Tibial nerve (tissue), 4 donors: Measurements from ENCODE around the gene SFMBT2. TPM values are rescaled to one million over a fixed set of nuclear protein-coding genes. Genes with fewer than 3 reads are reported as not detected.

Experiments
- DNase-seq, 2 donors: peaks; one replicate each; pipeline ENCODE4 v3.0.0-alpha.2; 2019; ENCODE audit warnings: low spot score in 2 of 2
- H3K27ac ChIP-seq, 4 donors: fragments of 200-600 bp; sonication (generic) in 3 of 4; one replicate each; pipeline ENCODE4 v1.5.1; 2017 to 2019; ENCODE audit warnings: mild to moderate bottlenecking in 1 of 4
- H3K27me3 ChIP-seq, 2 donors: fragments of 200-600 bp; sonication (generic) in 1 of 2; one replicate each; pipeline versions ENCODE4 v1.5.1 to v1.6.0; 2017 to 2019
- H3K36me3 ChIP-seq, 3 donors: fragments of 200-600 bp; sonication (generic); one replicate each; pipeline ENCODE4 v1.5.1; 2018 to 2019
- H3K4me1 ChIP-seq, 4 donors: fragments of 200-600 bp; sonication (generic) in 3 of 4; one replicate each; pipeline ENCODE4 v1.5.1; 2017 to 2019
- H3K4me3 ChIP-seq, 4 donors: fragments of 200-600 bp; sonication (generic) in 3 of 4; one replicate each; pipeline ENCODE4 v1.5.1; 2017 to 2019; ENCODE audit warnings: mild to moderate bottlenecking in 1 of 4, moderate library complexity in 1 of 4
- H3K9me3 ChIP-seq, 4 donors: fragments of 200-600 bp; sonication (generic) in 3 of 4; one replicate each; pipeline ENCODE4 v1.5.1; 2017 to 2019
- EP300 ChIP-seq, 2 donors: sonication (generic); formaldehyde crosslinking; IDR thresholded peaks; one replicate each; pipeline ENCODE4 v1.6.1; 2017; ENCODE audit warnings: antibody characterized with exemption in 2 of 2, mild to moderate bottlenecking in 1 of 2
- POLR2A ChIP-seq, 2 donors: fragments of 450-650 bp; IDR thresholded peaks; one replicate each; pipeline ENCODE4 v1.6.1; 2017; ENCODE audit warnings: antibody characterized with exemption in 2 of 2, mild to moderate bottlenecking in 2 of 2, moderate library complexity in 2 of 2
- WGBS, 2 donors: methylation state at CpG; one replicate each; pipeline ENCODE4 v1.1.5; 2018; 5-methylcytosine and 5-hydroxymethylcytosine counted together
- total RNA-seq, 4 donors: library from RNA; depleted of rRNA; stranded (reverse); fragments of >200 nt; gene quantifications; one replicate each; pipeline ENCODE4 v1.1.0, GENCODE V29; 2016
- TF ChIP-seq, protein P1 (sequence below), 5 experiments: fragments of 200-600 bp in 3 of 5; fragments of 450-650 bp in 2 of 5; sonication (generic) in 3 of 5; IDR thresholded peaks; one replicate each; pipeline ENCODE4 v1.5.1; 2016 to 2019; ENCODE audit warnings: antibody characterized with exemption in 5 of 5, mild to moderate bottlenecking in 3 of 5, moderate library complexity in 2 of 5

Gene SFMBT2
- total RNA-seq, 4 donors from 2014 or later: 10.2 to 24.0 (median 15.4) TPM

DNA sequence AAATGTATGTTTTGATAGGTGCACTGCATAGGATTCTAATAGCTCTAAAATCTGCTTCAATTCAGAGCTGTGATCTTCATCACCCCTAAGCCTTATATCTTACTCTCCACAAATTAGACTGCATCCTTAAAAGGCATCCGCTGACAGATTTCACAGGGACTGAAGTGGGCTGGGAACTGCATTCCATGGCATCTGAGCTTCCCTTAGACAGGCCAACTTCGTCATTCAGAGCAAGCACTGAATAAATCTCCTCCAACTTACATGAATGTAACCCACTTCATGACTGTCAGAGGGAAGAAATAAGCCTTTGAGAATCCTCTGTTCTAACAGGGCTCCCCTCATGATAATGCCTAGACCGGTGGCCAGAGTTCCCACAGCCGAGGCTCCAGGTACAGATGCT lies 71.3 kb downstream of the SFMBT2 start:
- TF ChIP-seq POLR2A (IDR thresholded peaks at IDR 0.05) (no peak), EP300 (IDR thresholded peaks at IDR 0.05) (no peak)
- TF ChIP-seq, protein P1, sequence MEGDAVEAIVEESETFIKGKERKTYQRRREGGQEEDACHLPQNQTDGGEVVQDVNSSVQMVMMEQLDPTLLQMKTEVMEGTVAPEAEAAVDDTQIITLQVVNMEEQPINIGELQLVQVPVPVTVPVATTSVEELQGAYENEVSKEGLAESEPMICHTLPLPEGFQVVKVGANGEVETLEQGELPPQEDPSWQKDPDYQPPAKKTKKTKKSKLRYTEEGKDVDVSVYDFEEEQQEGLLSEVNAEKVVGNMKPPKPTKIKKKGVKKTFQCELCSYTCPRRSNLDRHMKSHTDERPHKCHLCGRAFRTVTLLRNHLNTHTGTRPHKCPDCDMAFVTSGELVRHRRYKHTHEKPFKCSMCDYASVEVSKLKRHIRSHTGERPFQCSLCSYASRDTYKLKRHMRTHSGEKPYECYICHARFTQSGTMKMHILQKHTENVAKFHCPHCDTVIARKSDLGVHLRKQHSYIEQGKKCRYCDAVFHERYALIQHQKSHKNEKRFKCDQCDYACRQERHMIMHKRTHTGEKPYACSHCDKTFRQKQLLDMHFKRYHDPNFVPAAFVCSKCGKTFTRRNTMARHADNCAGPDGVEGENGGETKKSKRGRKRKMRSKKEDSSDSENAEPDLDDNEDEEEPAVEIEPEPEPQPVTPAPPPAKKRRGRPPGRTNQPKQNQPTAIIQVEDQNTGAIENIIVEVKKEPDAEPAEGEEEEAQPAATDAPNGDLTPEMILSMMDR (IDR thresholded peaks at IDR 0.05): no peak
- H3K27ac ChIP-seq: no peak overlapping the region
- H3K9me3 ChIP-seq: no peaks in the 10 kb centered on the region
- WGBS, 2 donors: 43 to 45% methylated on average over 4 of the region's 4 CpGs
- no peaks in the 10 kb centered on the region for H3K27me3 ChIP-seq
- peaks cover 0 to 9% (median 0%) of the 10 kb centered on the region in 4 donors for H3K4me1 ChIP-seq
- peaks cover 0 to 7% (median 0%) of the 10 kb centered on the region in 3 donors for H3K36me3 ChIP-seq
- no peak overlapping the region for H3K4me3 ChIP-seq
- DNase-seq: no peak

DNA sequence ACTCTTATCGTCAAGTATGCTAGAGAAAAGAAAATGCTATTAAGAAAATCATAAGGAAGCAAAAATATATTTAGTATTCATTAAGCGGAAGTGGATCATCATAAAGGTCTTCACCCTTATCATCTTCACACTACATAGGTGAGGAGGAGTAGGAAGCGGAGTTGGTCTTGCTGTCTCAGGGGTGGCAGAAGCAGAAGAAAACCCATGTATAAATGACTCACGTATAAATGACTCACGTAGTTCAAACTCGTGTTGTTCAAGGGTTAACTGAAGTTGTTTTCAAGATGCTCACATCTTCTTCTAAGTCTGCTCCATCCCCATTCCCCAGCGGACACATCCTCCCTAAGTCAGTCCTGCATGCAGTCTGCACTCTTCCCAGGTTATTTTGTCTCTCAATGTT lies 72.4 kb downstream of the SFMBT2 start:
- no peak overlapping the region for H3K4me3 ChIP-seq
- H3K36me3 ChIP-seq: peaks cover 0 to 7% (median 0%) of the 10 kb centered on the region in 3 donors
- H3K9me3 ChIP-seq: no peaks in the 10 kb centered on the region
- no peaks in the 10 kb centered on the region for H3K27me3 ChIP-seq
- H3K27ac ChIP-seq: no peak overlapping the region
- TF ChIP-seq, protein P1 (IDR thresholded peaks at IDR 0.05): no peak
- no peak for TF ChIP-seq EP300 (IDR thresholded peaks at IDR 0.05)
- no peak for TF ChIP-seq POLR2A (IDR thresholded peaks at IDR 0.05)
- H3K4me1 ChIP-seq: peaks cover 0 to 9% (median 0%) of the 10 kb centered on the region in 4 donors
- 95 to 97% methylated on average over 7 of the region's 7 CpGs for WGBS, 2 donors
- no peak for DNase-seq

DNA sequence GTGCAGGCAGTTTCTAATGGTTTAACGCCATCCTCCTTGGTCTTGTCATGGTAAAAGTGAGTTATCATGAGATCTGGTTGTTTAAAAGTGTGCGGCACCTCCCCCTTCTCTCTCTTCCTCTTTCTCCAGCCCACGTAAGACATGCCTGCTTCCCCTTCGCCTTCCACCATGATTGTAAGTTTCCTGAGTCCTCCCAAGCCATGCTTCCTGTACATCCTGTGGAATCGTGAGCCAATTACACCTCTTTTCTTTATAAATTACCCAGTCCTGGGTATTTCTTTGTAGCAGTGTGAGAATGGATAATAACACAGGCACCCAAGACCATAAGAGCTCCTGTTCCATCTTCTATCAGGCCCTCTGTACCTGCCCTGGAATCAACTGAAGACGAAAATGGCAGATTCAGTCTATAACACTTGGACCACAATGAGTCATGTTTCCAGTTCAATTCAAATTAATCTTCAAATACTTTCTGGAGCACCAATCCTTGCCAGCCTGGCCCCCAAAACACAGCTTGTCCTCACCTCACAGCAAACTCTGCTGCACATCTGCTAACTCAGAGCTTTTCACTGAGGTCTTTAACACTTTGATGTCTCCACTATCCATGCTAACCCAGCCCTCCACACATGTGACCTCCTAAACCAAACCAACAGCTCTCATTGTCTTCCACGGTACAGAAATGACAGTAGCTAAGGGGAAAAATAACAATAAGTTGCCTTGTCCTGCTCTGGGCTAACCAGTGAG lies 73.2 kb downstream of the SFMBT2 start:
- peaks cover 0 to 9% (median 0%) of the 10 kb centered on the region in 4 donors for H3K4me1 ChIP-seq
- DNase-seq: no peak
- no peaks in the 10 kb centered on the region for H3K27me3 ChIP-seq
- no peaks in the 10 kb centered on the region for H3K9me3 ChIP-seq
- TF ChIP-seq, protein P1 (IDR thresholded peaks at IDR 0.05): no peak
- no peak for TF ChIP-seq EP300 (IDR thresholded peaks at IDR 0.05)
- TF ChIP-seq POLR2A (IDR thresholded peaks at IDR 0.05): no peak
- no peak overlapping the region for H3K27ac ChIP-seq
- WGBS, 2 donors: 71 to 75% methylated on average over 7 of the region's 7 CpGs
- H3K4me3 ChIP-seq: no peak overlapping the region
- peaks cover 0 to 7% (median 0%) of the 10 kb centered on the region in 3 donors for H3K36me3 ChIP-seq

DNA sequence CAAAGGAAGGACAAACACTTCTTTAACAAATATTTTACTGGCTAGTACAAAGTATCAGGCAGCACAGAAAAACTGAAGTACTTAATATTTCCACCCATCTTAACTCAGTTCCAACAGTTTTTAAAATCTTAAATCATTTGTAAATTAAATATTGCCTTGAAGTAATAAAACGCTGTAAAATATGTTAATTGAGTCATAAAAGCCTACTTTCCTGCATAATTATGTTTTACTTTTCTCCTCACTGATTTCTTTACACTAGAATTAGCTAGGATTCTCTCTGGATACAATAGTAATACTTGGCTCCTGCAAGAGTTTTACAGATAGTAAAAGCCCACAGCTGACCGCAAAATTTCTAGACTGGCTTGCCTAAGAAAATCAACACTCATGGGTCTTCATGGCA lies 74.9 kb downstream of the SFMBT2 start:
- TF ChIP-seq, protein P1 (IDR thresholded peaks at IDR 0.05): no peak
- TF ChIP-seq POLR2A (IDR thresholded peaks at IDR 0.05) (no peak), EP300 (IDR thresholded peaks at IDR 0.05) (no peak)
- Histone ChIP-seq H3K4me1 (peaks cover 0 to 9% (median 0%) of the 10 kb centered on the region in 4 donors), H3K27me3 (no peaks in the 10 kb centered on the region), H3K36me3 (peaks cover 0 to 7% (median 0%) of the 10 kb centered on the region in 3 donors), H3K4me3 (no peak overlapping the region), H3K9me3 (no peaks in the 10 kb centered on the region), H3K27ac (no peak overlapping the region)
- 64 to 69% methylated on average over 2 of the region's 2 CpGs for whole genome bisulfite sequencing, 2 donors
- DNase-seq: no peak

DNA sequence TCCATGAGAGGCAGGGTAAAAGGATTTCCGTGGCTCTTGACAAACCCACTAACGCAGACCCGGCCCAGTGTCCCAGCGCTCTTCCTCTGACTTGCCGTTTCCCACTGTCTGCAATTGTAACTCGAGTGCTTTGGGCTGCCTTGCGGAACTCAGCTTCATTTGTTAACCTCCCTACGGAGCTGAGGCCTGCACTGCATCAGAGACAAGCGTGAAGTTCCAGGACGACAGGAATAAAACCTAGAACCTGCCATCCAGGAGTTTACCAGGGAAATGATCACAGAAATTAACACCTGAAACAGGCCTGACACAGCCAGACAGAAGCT lies 76.2 kb downstream of the SFMBT2 start:
- no peaks in the 10 kb centered on the region for H3K9me3 ChIP-seq
- H3K4me3 ChIP-seq: no peak overlapping the region
- TF ChIP-seq EP300 (IDR thresholded peaks at IDR 0.05) (no peak), POLR2A (IDR thresholded peaks at IDR 0.05) (no peak)
- TF ChIP-seq, protein P1 (IDR thresholded peaks at IDR 0.05): no peak
- peaks cover 0 to 8% (median 0%) of the 10 kb centered on the region in 3 donors for H3K36me3 ChIP-seq
- no peaks in the 10 kb centered on the region for H3K27me3 ChIP-seq
- WGBS, 2 donors: 83 to 88% methylated on average over 10 of the region's 10 CpGs
- no peak for DNase-seq
- H3K4me1 ChIP-seq: peaks cover 0 to 9% (median 0%) of the 10 kb centered on the region in 4 donors
- H3K27ac ChIP-seq: no peak overlapping the region
